CD4-positive, alpha-beta T cell (primary cell): ENCODE data around the gene LEFTY1. TPM values are rescaled to one million over a fixed set of nuclear protein-coding genes. Genes with fewer than 3 reads are reported as not detected.

Experiments used
- ATAC-seq: fragments of 200-7000 bp; cut with Tn5 transposase; one replicate; pipeline ENCODE4 v1.10.0; 2022; ENCODE audit warnings: mild to moderate bottlenecking; ENCODE audit not compliant: poor library complexity
- CTCF ChIA-PET: fragments of 350-600 bp; sonication (Branson Sonifier 250); formaldehyde crosslinking; loops from one replicate; lab custom pipeline; 2021; ENCODE audit warnings: antibody characterized with exemption, inconsistent platforms; lab: Charles Lee
- POLR2A ChIA-PET: fragments of 350-600 bp; sonication (Branson Sonifier 250); formaldehyde crosslinking; loops from one replicate; lab custom pipeline; 2021; ENCODE audit warnings: antibody characterized with exemption, inconsistent platforms; lab: Charles Lee
- DNase-seq, 14 experiments: peaks; one replicate each; pipeline ENCODE4 v3.0.0-alpha.2; 2013 to 2020; ENCODE audit warnings: mixed read lengths in 2 of 14
- H3K27ac ChIP-seq, 2 donors: one replicate each; pipeline versions ENCODE4 v1.5.1 to v1.7.0; 2013; ENCODE audit warnings: low read length in 2 of 2, low read depth in 1 of 2, mild to moderate bottlenecking in 1 of 2
- H3K27me3 ChIP-seq, 2 experiments: 1 replicate in 1 of 2; 2 replicates in 1 of 2; pipeline versions ENCODE4 v1.6.1 to v1.7.0; 2013; ENCODE audit warnings: low read length in 2 of 2, control low read depth in 1 of 2, mild to moderate bottlenecking in 1 of 2, moderate library complexity in 1 of 2; ENCODE audit not compliant: insufficient read depth in 2 of 2, control insufficient read depth in 1 of 2
- H3K36me3 ChIP-seq: one replicate; pipeline ENCODE4 v1.6.1; 2013; ENCODE audit warnings: low read length, control low read depth; ENCODE audit not compliant: insufficient read depth
- H3K4me1 ChIP-seq: one replicate; pipeline ENCODE4 v1.6.1; 2013; ENCODE audit warnings: low read length, control low read depth; ENCODE audit not compliant: insufficient read depth
- H3K4me3 ChIP-seq: one replicate; pipeline ENCODE4 v1.5.1; 2013; ENCODE audit warnings: mild to moderate bottlenecking, low read length, moderate library complexity
- H3K9me3 ChIP-seq, 2 experiments: 1 replicate in 1 of 2; 2 replicates in 1 of 2; pipeline versions ENCODE4 v1.6.1 to v1.7.0; 2013; ENCODE audit warnings: low read length in 2 of 2, mild to moderate bottlenecking in 2 of 2, control low read depth in 1 of 2, moderate library complexity in 1 of 2; ENCODE audit not compliant: control insufficient read depth in 1 of 2, insufficient read depth in 1 of 2
- H3K27ac Mint-ChIP-seq: one replicate; pipeline ENCODE4 v1.8.0; 2020; ENCODE audit warnings: mixed read lengths
- H3K27me3 Mint-ChIP-seq: one replicate; pipeline ENCODE4 v1.8.0; 2021; ENCODE audit warnings: mixed read lengths
- H3K36me3 Mint-ChIP-seq: one replicate; pipeline ENCODE4 v1.8.0; 2021; ENCODE audit warnings: low read depth, mixed read lengths
- H3K4me1 Mint-ChIP-seq: one replicate; pipeline ENCODE4 v1.8.0; 2021; ENCODE audit warnings: low read depth, mixed read lengths
- H3K4me3 Mint-ChIP-seq: one replicate; pipeline ENCODE4 v1.8.0; 2020; ENCODE audit warnings: mild to moderate bottlenecking, mixed read lengths
- H3K9me3 Mint-ChIP-seq: one replicate; pipeline ENCODE4 v1.8.0; 2020; ENCODE audit warnings: mixed read lengths
- CTCF ChIP-seq: fragments of 200-600 bp; IDR thresholded peaks from one replicate; pipeline ENCODE4 v1.8.0; 2022; ENCODE audit warnings: antibody characterized with exemption, mild to moderate bottlenecking
- intact Hi-C, 2 experiments: fragments of 100-400 bp; cut with DNase I in 1 of 2; cut with micrococcal nuclease in 1 of 2; formaldehyde crosslinking; loops; one replicate each; pipeline versions ENCODE4 v1.15.1 to v1.9.0; 2023 to 2025; cut with DNase I, micrococcal nuclease
- total RNA-seq, 174 experiments: library from RNA in 2 of 174; stranded (reverse) in 2 of 174; gene quantifications; one replicate each; pipeline ENCODE4 v1.2.3 and lab custom pipeline; 2021 to 2026

Gene LEFTY1
- total RNA-seq, 2 experiments from 2014 or later: not detected

- no peaks in the 10 kb centered on the region for H3K27me3 ChIP-seq
- Mint-ChIP-seq H3K27me3 (no peaks in the 10 kb centered on the region), H3K9me3 (no peaks in the 10 kb centered on the region), H3K4me3 (no peak overlapping the region), H3K27ac (no peak overlapping the region), H3K36me3 (peaks cover 59% of the 10 kb centered on the region), H3K4me1 (peaks cover 41% of the 10 kb centered on the region)
- TF ChIP-seq CTCF: no peak
- no peaks in the 10 kb centered on the region for H3K9me3 ChIP-seq
- ChIA-PET CTCF (no interaction called here), POLR2A (interaction anchor here (1.8 kb wide), 1 partner anchor 20 kb away, joined by 5 read pairs; no protein-coding TSS in a partner anchor)
- H3K36me3 ChIP-seq: peaks cover 58% of the 10 kb centered on the region
- DNase-seq: no peak
- intact Hi-C loops: loop anchor here in 1 of 2 experiments (10.0 kb wide), 1 partner anchor 57 kb away; no protein-coding TSS in a partner anchor
- H3K4me3 ChIP-seq: no peak overlapping the region
- peaks cover 32% of the 10 kb centered on the region for H3K4me1 ChIP-seq
- H3K27ac ChIP-seq: no peak overlapping the region
- no peak for ATAC-seq
These were observed 28.6 kb upstream of the LEFTY1 start for GRCh38 chr1:225917536-225917935.

- DNase-seq: no peak
- Mint-ChIP-seq H3K36me3 (peaks cover 55% of the 10 kb centered on the region), H3K4me3 (no peak overlapping the region), H3K27ac (no peak overlapping the region), H3K4me1 (peaks cover 37% of the 10 kb centered on the region), H3K27me3 (no peaks in the 10 kb centered on the region), H3K9me3 (no peaks in the 10 kb centered on the region)
- TF ChIP-seq CTCF: no peak
- Histone ChIP-seq H3K9me3 (no peaks in the 10 kb centered on the region), H3K27ac (no peak overlapping the region), H3K4me3 (no peak overlapping the region), H3K36me3 (peaks cover 54% of the 10 kb centered on the region), H3K27me3 (no peaks in the 10 kb centered on the region), H3K4me1 (peaks cover 27% of the 10 kb centered on the region)
- no peak for ATAC-seq
- intact Hi-C loops: loop anchor here in 1 of 2 experiments (10.0 kb wide), 1 partner anchor 58 kb away; no protein-coding TSS in a partner anchor
- POLR2A ChIA-PET: interaction anchor here (1.8 kb wide), 1 partner anchor 20 kb away, joined by 5 read pairs; no protein-coding TSS in a partner anchor
- CTCF ChIA-PET: no interaction called here
These were observed 28.2 kb upstream of the LEFTY1 start for GRCh38 chr1:225917101-225917500.

- Mint-ChIP-seq H3K27ac (peak overlapping the region; percentile 15), H3K36me3 (peaks cover 43% of the 10 kb centered on the region), H3K9me3 (no peaks in the 10 kb centered on the region), H3K27me3 (no peaks in the 10 kb centered on the region), H3K4me1 (peaks cover 43% of the 10 kb centered on the region), H3K4me3 (no peak overlapping the region)
- no peak for DNase-seq
- intact Hi-C loops: loop anchor here in 1 of 2 experiments (10.0 kb wide), 1 partner anchor 59 kb away; no protein-coding TSS in a partner anchor
- TF ChIP-seq CTCF: no peak
- Histone ChIP-seq H3K36me3 (peaks cover 38% of the 10 kb centered on the region), H3K4me3 (no peak overlapping the region), H3K9me3 (no peaks in the 10 kb centered on the region), H3K4me1 (peaks cover 28% of the 10 kb centered on the region), H3K27ac (no peak overlapping the region), H3K27me3 (no peaks in the 10 kb centered on the region)
- ChIA-PET POLR2A (interaction anchor here (1.2 kb wide), 1 partner anchor 33 kb away, joined by 3 read pairs; no protein-coding TSS in a partner anchor), CTCF (no interaction called here)
- no peak for ATAC-seq
These were observed 26.6 kb upstream of the LEFTY1 start for GRCh38 chr1:225915538-225915991.
